NK-92 (cell line): Measurements from ENCODE around the gene ZNF341.
"Not testable (repeated sequence)": the region's sequence is repeated elsewhere in the genome, so short reads cannot be mapped to it uniquely, and the experiment has no call there.

ENCODE experiments used
- DNase-seq: peaks from one replicate; lab custom pipeline; 2025; ENCODE audit not compliant: unreplicated experiment; lab: John Stamatoyannopoulos, UW

The ZNF341 gene

DNA sequence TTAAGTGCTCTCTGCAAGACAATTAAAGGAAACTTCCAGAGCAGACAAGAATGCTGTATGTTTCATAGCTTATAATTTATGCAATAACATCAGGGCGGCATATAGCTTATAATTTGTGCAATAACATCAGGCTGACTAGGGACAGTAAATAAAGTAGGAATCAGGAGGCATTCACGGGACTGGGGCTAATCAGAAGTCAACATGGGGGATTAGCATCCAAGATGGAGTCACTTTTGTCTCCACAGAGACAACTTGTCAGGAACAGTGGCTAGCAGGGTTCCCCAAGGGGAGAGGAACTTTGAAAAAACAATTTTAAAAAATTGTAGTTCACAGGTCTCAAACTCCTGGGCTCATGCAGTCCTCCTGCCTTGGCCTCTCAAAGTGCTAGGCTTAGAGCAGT lies 3.3 kb upstream of the ZNF341 start:
- DNase-seq, result no peak

DNA sequence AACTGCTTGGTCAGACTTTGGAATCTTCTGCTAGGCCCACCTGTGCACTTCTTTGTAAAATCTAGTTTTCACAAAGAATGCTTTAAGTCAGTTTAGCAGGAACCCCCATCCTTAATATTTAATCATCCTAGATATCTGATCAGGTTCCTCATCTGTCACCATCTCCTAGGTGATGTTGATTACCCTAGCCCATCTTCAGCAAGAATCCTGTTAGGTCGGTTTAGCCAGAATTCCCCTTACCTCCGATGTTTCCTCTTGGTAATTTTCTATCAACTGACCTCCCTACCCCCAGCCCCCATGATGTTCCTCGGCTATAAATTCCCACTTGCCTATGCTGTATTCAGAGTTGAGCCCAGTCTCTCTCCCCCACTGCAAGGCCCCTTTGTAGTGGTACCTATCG lies 2.7 kb upstream of the ZNF341 start:
- no peak for DNase-seq

DNA sequence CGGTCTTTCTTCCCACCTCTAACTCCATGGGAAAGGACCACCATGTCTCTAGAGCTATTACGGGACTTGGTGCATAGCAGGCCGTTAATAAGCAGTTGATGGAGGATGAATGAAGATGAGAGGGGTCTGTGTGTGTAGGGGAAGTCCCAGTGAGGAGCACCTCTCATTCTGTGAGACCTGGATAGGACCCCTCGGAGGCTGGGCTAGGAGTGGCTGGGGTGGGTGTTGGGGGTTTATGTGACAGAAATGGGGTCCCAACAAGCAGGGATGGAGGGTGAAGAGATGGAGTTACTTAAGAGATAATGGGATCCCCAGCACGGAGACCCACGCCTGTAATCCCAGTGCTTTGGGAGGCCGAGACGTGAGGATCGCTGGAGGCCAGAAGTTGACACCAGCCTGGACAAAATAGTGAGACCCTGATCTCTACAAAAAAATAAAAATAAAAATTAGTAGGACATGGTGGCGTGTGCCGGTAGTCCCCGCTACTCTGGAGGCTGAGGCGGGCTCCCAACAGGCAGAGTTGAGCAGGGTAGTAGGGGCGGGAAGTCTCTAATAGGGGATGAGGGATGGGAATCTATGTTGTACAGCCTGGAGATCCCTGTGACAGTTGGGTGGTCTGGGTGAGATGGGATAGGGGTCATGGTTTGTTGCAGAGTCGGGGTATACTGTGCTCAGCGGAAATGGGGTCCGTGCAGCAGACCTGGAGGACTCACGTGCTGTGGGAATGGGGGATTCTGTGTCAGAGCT lies 677 bp upstream of the ZNF341 start:
- DNase-seq, result no peak

- DNase-seq, result no peak
These were observed 572 bp downstream of the ZNF341 start for GRCh38 chr20:33732166-33732970.

DNA sequence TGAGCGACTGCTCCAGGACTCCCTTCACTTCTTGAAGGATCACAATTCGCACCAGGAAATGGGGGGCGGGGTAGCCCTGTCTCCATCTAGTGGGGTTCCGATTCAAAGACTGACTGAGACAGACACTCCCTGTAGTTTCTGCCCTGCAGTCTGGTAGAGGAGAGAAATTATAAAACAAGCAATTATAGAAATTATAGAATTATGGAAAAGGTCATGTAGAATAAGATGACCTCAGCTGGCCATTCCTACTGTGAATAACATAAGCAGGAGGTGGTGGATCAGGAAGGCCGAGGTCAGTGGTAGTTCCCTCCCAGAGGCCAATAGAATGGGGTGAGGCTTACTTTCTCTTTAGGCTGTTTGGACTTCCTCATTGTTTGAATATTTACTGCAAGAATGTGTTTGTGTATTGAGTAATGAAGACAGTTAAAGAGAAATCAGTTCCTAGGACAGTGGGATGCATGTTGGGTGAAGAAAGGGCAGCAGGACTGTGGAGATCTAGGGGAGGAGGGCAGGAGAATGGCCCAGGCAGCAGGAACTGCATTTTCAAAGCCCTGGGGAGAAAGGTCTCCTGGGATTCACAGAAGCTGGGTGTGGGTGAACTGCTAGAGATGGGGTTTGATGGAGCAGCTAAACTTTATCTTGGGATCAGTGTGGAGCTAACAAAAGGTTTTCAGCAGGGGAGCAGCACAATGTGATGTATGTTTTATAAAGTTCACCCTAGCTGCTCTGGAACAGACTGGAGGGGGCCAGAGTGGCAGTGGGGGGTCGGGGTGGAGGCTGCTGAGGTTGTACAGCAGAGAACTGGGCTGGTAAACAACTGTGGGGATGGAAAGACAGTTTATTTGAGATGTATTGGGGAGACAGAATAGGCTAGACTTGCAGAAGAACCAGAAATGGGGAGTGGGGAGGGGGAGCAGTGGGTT lies 2.1 kb downstream of the ZNF341 start:
- no peak for DNase-seq

DNA sequence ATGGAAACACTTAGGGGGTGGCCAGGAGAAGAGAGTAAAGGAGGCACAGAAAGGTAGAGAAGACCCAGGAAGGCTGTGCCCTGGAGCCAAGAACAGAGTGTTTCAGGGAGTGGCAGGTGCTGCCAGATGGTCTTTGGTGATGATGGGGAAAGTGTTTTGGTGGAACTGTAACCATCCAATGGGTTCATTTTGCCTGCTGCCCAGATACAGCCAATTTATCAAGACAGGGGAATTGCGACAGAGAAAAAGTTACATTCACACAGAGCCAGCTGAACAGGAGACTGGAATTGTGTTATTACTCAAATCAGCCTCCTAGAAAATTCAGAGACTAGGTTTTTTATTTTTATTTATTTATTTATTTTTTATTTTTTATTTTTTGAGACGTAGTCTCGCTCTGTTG lies 5.2 kb downstream of the ZNF341 start:
- DNase-seq, result no peak

GRCh38 chr20:33739493-33739892 lies 7.7 kb downstream of the ZNF341 start:
- DNase-seq, result no peak

- DNase-seq, result no peak
These were observed 8.4 kb downstream of the ZNF341 start for GRCh38 chr20:33740189-33740588.

DNA sequence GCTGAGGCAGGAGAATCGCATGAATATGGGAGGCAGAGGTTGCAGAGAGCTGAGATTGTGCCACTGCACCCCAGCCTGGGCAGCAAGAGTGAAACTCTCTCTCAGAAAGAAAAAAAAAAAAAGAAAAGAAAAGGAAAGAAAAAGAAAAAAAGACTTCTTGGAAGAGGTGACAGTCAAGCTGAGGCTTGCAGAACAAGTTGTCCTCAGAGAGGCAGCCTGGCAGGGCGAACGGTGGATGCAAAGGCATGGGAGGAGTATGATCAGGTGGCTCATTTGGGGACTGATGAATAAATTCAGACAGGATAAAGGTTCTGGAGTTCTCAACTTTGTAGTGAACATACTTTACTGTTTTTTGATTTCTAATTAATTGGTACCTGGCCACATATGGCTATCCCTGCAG lies 12.4 kb downstream of the ZNF341 start:
- no peak for DNase-seq

- DNase-seq, result no peak
These were observed 13.1 kb downstream of the ZNF341 start for GRCh38 chr20:33744773-33745385.

DNA sequence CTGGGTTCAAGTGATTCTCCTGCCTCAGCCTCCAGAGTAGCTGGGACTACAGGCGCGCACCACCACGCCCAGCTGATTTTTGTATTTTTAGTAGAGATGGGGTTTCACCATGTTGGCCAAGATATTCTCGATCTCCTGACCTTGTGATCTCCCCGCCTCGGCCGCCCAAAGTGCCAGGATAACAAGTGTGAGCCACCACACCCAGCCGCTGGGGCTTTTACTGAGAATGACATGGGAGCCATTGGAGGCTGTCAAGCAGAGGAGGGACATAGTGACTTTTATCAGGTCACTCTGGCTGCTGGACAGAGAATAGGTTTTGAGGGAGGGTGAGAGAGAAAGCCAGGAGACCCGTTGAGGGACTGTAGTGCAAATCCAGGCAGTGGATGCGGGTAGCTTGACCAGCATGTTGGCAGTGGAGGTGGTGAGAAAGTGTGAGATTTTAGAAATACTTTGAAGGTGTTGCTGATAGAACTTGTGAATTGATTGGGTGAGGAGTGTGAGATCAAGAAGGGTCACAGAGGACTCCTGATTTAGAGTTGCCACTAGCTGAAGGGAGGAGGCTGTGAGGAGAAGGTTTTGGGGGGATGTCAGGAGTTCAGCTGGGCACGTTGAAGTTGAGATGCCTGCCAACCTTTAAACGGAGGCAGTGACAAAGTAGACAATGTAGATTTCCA lies 14.7 kb downstream of the ZNF341 start:
- no peak for DNase-seq

GRCh38 chr20:33751775-33752174 lies 20.0 kb downstream of the ZNF341 start:
- no peak for DNase-seq

DNA sequence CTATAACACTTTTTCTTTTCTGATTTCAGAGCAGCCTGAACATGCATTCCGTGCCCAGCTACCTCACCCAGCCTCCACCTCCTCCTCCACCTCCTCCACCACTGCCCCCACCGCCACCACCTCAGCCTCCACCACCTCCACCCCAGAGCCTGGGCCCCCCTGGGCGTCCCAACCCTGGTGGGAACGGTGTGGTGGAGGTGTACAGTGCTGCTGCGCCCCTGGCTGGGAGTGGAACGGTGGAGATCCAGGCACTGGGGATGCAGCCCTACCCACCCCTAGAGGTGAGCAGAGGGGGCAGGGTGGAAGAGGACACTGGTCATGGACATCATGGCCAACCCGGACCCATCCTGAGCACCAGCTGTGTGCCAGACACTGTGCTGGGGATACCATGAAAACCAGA lies 21.3 kb downstream of the ZNF341 start:
- DNase-seq, result no peak

- no peak for DNase-seq
These were observed 22.0 kb downstream of the ZNF341 start for GRCh38 chr20:33753763-33754162.

DNA sequence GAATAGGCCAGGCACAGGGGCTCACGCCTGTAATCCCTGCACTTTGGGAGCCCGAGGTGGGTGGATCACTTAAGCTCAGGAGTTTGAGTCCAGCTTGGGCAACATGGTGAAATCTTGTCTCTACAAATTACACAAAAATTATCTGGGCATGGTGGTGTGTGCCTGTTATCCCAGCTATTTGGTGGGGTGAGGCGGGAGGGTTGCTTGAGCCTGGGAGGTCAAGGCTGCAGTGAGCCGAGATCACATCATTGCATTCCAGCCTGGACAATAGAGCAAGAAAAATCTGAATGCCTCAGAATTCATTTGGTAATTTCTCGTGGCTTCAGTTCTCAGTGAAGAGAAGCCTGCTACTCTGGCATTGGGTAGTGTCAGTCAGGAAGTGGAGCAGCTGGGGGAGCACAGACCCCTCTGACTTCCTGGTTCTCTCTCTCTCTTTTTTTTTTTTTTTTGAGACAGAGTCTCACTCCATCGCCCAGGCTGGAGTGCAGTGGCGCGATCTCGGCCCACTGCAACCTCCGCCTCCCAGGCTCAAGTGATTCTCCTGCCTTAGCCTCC lies 24.2 kb downstream of the ZNF341 start:
- not testable (repeated sequence) for DNase-seq

- DNase-seq, result no peak
These were observed 25.2 kb downstream of the ZNF341 start for GRCh38 chr20:33757046-33757445.

DNA sequence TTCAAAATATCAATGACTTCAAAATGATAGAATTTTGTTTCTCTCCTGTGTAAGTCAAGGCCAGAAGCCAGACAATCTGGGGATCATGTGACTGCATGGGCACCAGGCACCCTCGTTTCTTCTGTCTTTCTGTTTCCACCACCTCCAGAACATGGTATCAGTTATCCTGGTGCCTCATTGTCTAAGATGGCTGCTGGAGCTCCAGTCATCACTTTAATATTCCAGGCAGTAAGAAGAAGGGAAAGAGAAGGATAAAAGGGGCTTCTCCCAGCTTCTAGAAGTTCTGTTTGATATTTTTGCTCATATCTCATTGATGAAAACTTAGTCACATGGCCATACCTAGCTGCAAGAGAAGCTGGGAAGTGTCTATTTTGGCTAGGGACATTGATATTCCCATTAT lies 25.7 kb downstream of the ZNF341 start:
- DNase-seq, result no peak

- DNase-seq, result no peak
These were observed 30.0 kb downstream of the ZNF341 start for GRCh38 chr20:33761698-33762250.

DNA sequence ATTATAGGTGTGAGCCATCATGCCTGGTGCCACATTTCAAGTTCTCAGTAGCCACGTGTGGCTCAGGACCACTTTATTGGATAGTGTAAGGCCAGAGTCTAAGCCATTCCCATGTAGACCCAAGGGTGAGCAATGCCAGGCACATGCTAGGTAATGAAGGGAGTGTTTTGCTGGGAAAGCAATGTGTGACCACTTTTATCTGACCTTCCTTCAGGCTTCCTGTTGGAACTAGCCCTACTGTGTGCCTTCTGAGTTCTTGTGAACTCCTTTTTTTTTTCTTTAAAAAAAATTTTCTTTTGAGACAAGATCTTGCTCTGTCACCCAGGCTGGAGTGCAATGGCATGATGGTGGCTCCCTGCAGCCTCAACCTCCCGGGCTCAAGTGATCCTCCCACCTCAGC lies 33.3 kb downstream of the ZNF341 start:
- DNase-seq, result no peak

DNA sequence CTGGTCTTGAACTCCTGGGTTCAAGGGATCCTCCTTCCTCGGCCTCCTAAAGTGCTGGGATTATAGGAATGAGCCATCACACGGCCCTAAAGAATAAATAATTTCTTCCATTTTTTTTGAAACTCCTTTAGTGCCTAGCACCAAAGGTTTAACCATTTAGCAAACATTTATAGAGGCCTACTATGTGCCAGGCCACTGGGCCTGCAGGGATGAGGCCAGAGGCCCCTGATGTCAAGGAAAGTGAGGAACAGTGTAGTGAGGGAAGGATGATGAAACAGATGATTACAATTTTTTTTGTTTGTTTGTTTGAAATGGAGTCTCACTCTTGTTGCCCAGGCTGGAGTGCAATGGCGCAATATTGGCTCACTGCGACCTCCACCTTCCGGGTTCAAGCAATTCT lies 33.8 kb downstream of the ZNF341 start:
- no peak for DNase-seq
